Stimulated activated CD8-positive, alpha-beta memory T cell treated with anti-CD3 and anti-CD28 coated beads, Interleukin-12 subunit alpha, Interleukin-12 subunit beta, amount 100 ng/mL, for 1 hour (primary cell): ENCODE data around the gene FAM163B.

Source experiments
- DNase-seq: peaks from one replicate; pipeline ENCODE4 v3.0.0-alpha.2; 2020; ENCODE audit warnings: low read depth

The FAM163B gene

GRCh38 chr9:133598978-133599377 lies 10.2 kb downstream of the FAM163B start:
- DNase-seq: no peak

- DNase-seq: no peak
Observed at GRCh38 chr9:133597316-133597957, 11.8 kb downstream of the FAM163B start.

- no peak for DNase-seq
Observed at GRCh38 chr9:133595910-133596309, 13.3 kb downstream of the FAM163B start.

- DNase-seq: no peak
Observed at GRCh38 chr9:133594310-133594709, 14.9 kb downstream of the FAM163B start.

GRCh38 chr9:133593587-133594253 lies 15.5 kb downstream of the FAM163B start:
- no peak for DNase-seq

- DNase-seq: no peak
Observed at GRCh38 chr9:133592731-133593409, 16.3 kb downstream of the FAM163B start.

GRCh38 chr9:133591985-133592384 lies 17.2 kb downstream of the FAM163B start:
- no peak for DNase-seq

- no peak for DNase-seq
Observed at GRCh38 chr9:133591116-133591910, 17.9 kb downstream of the FAM163B start.

- no peak for DNase-seq
Observed at GRCh38 chr9:133590231-133590855, 18.8 kb downstream of the FAM163B start.

- no peak for DNase-seq
Observed at GRCh38 chr9:133589454-133590227, 19.5 kb downstream of the FAM163B start.

- DNase-seq: no peak
Observed at GRCh38 chr9:133587466-133587865, 21.7 kb downstream of the FAM163B start.

- DNase-seq: no peak
Observed at GRCh38 chr9:133587051-133587450, 22.1 kb downstream of the FAM163B start.

- no peak for DNase-seq
Observed at GRCh38 chr9:133585481-133586351, 23.5 kb downstream of the FAM163B start.

GRCh38 chr9:133584559-133585476 lies 24.4 kb downstream of the FAM163B start:
- DNase-seq: no peak

- DNase-seq: no peak
Observed at GRCh38 chr9:133584167-133584558, 25.0 kb downstream of the FAM163B start.

- DNase-seq: no peak
Observed at GRCh38 chr9:133583586-133583985, 25.6 kb downstream of the FAM163B start.

- DNase-seq: no peak
Observed at GRCh38 chr9:133583111-133583510, 26.1 kb downstream of the FAM163B start.

- no peak for DNase-seq
Observed at GRCh38 chr9:133582501-133583045, 26.6 kb downstream of the FAM163B start.
